Mucosa of rectum (tissue), 2 donors: Measurements from ENCODE around the gene ZNF415.
A peak's percentile ranks its signal among the peaks of the same experiment; 100 is the strongest.

Source experiments
- H3K27ac ChIP-seq, 2 donors: one replicate each; pipeline ENCODE4 v1.7.0; 2013; ENCODE audit warnings: inconsistent platforms in 2 of 2, low read depth in 2 of 2, low read length in 2 of 2
- H3K27me3 ChIP-seq, 2 donors: one replicate each; pipeline ENCODE4 v1.7.0; 2013; ENCODE audit warnings: low read length in 2 of 2; ENCODE audit not compliant: control insufficient read depth in 2 of 2, insufficient read depth in 2 of 2
- H3K36me3 ChIP-seq, 2 donors: one replicate each; pipeline ENCODE4 v1.7.0; 2013; ENCODE audit warnings: low read length in 2 of 2; ENCODE audit not compliant: control insufficient read depth in 2 of 2, insufficient read depth in 2 of 2
- H3K4me1 ChIP-seq, 2 donors: one replicate each; pipeline ENCODE4 v1.7.0; 2013; ENCODE audit warnings: low read length in 2 of 2, mild to moderate bottlenecking in 1 of 2; ENCODE audit not compliant: control insufficient read depth in 2 of 2, insufficient read depth in 2 of 2
- H3K4me3 ChIP-seq, 2 donors: one replicate each; pipeline ENCODE4 v1.7.0; 2013; ENCODE audit warnings: low read length in 2 of 2
- H3K9ac ChIP-seq, 2 donors: one replicate each; pipeline ENCODE4 v1.7.0; 2013; ENCODE audit warnings: low read length in 2 of 2, low read depth in 1 of 2, mild to moderate bottlenecking in 1 of 2
- H3K9me3 ChIP-seq, 2 donors: one replicate each; pipeline ENCODE4 v1.7.0; 2013; ENCODE audit warnings: low read length in 2 of 2; ENCODE audit not compliant: control insufficient read depth in 2 of 2
- donor health status: healthy.
- donor health status: Normal muscosa, but diverticular disease.

Gene ZNF415

DNA sequence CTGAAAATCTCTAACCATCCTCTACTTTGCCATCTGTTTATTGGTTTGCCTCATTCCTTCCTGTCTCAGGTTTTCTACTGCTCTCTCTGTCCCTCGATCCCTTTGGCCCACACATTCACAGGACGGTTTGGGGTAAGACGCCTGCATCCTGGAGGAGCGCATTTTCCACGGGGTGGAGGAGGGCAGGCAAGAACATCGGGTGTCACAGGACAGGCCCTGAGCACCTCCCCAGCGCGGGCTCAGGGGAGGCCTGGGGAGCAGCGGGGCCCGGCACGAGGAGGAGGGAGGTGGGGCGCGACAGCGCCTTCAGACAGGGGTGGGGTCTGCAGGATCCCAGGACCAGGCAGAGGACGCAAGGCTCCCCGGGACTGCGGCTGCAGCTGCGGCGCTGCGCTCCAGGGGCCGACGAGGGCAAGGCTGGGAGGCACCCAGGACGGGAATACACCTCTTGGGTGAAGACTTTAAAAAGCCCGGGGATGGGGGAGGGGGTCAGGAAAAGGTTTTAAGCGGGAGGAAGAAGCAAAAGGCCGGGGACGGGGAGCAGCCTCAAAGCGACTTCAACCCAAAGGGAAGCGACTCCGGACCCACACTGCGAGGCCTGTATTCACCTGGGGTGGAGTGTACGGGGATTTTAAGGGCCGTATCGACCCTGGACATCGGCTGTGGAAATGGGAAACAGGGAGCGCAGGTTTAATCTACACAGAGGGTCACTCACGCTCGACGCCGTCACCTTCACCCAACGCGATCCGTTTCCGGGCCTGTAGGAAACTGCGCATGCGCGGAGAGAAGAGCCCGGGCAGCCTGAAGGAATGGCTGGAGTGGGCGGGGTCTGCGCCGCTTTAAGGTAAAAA, at the start of gene ZNF415:
ZNF415 (minus strand) TSS at position 770 of the 851 bp plus-strand sequence. CDS start 10,234 bp downstream, outside the sequence.
- H3K36me3 ChIP-seq: no peaks in the 10 kb centered on the region
- peaks cover 0 to 4% of the 10 kb centered on the region in 2 donors for H3K4me1 ChIP-seq
- H3K27ac ChIP-seq: peak within 1 kb of the TSS; percentile 29 to 38
- peak within 1 kb of the TSS; percentile 88 to 91 for H3K4me3 ChIP-seq
- peaks cover 3 to 4% of the 10 kb centered on the region in 2 donors for H3K9me3 ChIP-seq
- H3K27me3 ChIP-seq: no peaks in the 10 kb centered on the region
- H3K9ac ChIP-seq: peak within 1 kb of the TSS; percentile 80 to 87

- H3K9me3 ChIP-seq: no peaks in the 10 kb centered on the region
- no peaks in the 10 kb centered on the region for H3K4me1 ChIP-seq
- no peak overlapping the region for H3K4me3 ChIP-seq
- H3K27ac ChIP-seq: no peak overlapping the region
- no peaks in the 10 kb centered on the region for H3K27me3 ChIP-seq
- H3K36me3 ChIP-seq: peaks cover 7 to 13% of the 10 kb centered on the region in 2 donors
- no peak overlapping the region for H3K9ac ChIP-seq
Observed at GRCh38 chr19:53182202-53182601, 49.5 kb upstream of the ZNF415 start.

DNA sequence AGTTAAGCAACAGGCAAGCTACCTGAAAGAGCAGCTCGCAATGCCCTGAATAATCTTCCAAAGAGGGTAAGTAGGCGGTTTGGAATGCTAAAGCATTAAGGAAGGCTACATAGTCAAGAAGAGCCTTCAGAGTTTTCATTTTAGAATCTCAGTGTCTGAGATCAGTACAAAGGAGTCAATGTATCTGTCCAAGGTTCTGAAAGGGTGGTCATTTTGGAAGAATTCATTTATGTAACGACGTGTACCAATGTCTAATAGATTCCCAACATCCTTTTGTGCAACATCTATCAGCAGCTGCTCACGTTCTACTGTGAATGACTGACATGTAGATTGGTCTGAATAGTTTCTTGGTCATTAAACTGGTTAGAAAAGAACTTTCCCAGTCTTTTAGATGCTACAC, 45.3 kb upstream of the ZNF415 start:
- H3K9ac ChIP-seq: no peak overlapping the region
- H3K4me3 ChIP-seq: no peak overlapping the region
- H3K4me1 ChIP-seq: no peaks in the 10 kb centered on the region
- H3K27ac ChIP-seq: no peak overlapping the region
- peaks cover 10 to 13% of the 10 kb centered on the region in 2 donors for H3K36me3 ChIP-seq
- H3K9me3 ChIP-seq: peaks cover 0 to 6% of the 10 kb centered on the region in 2 donors
- no peaks in the 10 kb centered on the region for H3K27me3 ChIP-seq

- no peaks in the 10 kb centered on the region for H3K27me3 ChIP-seq
- H3K4me1 ChIP-seq: no peaks in the 10 kb centered on the region
- H3K9me3 ChIP-seq: peaks cover 4 to 8% of the 10 kb centered on the region in 2 donors
- no peak overlapping the region for H3K27ac ChIP-seq
- no peak overlapping the region for H3K4me3 ChIP-seq
- peaks cover 0 to 5% of the 10 kb centered on the region in 2 donors for H3K36me3 ChIP-seq
- no peak overlapping the region for H3K9ac ChIP-seq
Observed at GRCh38 chr19:53172889-53173288, 40.2 kb upstream of the ZNF415 start.

DNA sequence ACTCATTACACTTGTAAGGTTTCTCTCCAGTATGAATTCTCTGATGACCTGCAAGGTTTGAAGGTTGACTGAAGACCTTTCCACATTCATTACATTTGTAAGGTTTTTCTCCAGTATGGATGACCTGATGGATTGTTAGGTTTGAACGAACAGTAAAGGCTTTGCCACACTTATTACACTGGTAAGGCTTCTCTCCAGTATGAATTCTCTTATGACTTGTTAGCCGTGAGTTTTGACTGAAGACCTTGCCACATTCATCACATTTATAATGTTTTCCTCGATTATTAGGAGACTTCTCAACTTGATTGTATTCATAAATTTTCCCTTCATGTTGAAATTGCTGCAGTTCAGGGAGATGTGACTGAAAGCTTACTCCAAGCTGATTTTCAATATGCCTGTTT, 33.0 kb upstream of the ZNF415 start:
- peaks cover 25% of the 10 kb centered on the region in 2 donors for H3K9me3 ChIP-seq
- H3K4me3 ChIP-seq: peak overlapping the region in 1 of 2 donors; percentile 18
- H3K27me3 ChIP-seq: no peaks in the 10 kb centered on the region

GRCh38 chr19:53161123-53161522, 28.4 kb upstream of the ZNF415 start:
- Histone ChIP-seq H3K36me3 (peaks cover 0 to 10% of the 10 kb centered on the region in 2 donors), H3K9me3 (peaks cover 18 to 22% of the 10 kb centered on the region in 2 donors), H3K27me3 (no peaks in the 10 kb centered on the region), H3K9ac (no peak overlapping the region), H3K27ac (no peak overlapping the region), H3K4me3 (no peak overlapping the region), H3K4me1 (peaks cover 2 to 6% of the 10 kb centered on the region in 2 donors)

More for the DNA sequence above, 33.0 kb upstream of the ZNF415 start:
- Histone ChIP-seq H3K9ac (no peak overlapping the region), H3K4me1 (no peaks in the 10 kb centered on the region), H3K36me3 (peaks cover 0 to 10% of the 10 kb centered on the region in 2 donors), H3K27ac (no peak overlapping the region)

DNA sequence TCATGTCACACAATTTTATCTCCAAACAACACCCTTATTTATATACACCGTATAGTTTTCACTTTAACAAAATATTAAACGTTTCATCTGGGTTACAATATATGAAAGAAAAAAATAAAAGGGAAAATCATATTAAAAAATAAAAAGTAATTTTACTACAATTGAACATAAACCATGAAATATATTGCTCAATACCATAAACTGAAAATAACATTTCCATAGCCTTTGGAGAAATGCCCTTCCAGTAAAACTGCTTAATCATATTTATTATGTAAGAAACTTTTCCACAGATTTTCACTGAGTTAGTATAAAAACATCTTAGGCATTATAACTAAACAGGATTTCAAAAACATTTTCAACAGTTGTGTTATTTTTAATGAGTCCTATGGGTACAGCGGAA, 27.6 kb upstream of the ZNF415 start:
- Histone ChIP-seq H3K4me1 (peaks cover 2 to 6% of the 10 kb centered on the region in 2 donors), H3K9ac (no peak overlapping the region), H3K36me3 (peaks cover 0 to 5% of the 10 kb centered on the region in 2 donors), H3K27me3 (no peaks in the 10 kb centered on the region), H3K4me3 (no peak overlapping the region), H3K9me3 (peaks cover 11 to 14% of the 10 kb centered on the region in 2 donors), H3K27ac (no peak overlapping the region)

GRCh38 chr19:53158119-53158656, 25.5 kb upstream of the ZNF415 start:
- no peak overlapping the region for H3K27ac ChIP-seq
- peaks cover 3 to 10% of the 10 kb centered on the region in 2 donors for H3K36me3 ChIP-seq
- H3K4me3 ChIP-seq: peak overlapping the region; percentile 80 to 82
- no peaks in the 10 kb centered on the region for H3K27me3 ChIP-seq
- peak overlapping the region; percentile 70 to 71 for H3K9ac ChIP-seq
- H3K9me3 ChIP-seq: peaks cover 0 to 1% of the 10 kb centered on the region in 2 donors
- peaks cover 2 to 6% of the 10 kb centered on the region in 2 donors for H3K4me1 ChIP-seq

DNA sequence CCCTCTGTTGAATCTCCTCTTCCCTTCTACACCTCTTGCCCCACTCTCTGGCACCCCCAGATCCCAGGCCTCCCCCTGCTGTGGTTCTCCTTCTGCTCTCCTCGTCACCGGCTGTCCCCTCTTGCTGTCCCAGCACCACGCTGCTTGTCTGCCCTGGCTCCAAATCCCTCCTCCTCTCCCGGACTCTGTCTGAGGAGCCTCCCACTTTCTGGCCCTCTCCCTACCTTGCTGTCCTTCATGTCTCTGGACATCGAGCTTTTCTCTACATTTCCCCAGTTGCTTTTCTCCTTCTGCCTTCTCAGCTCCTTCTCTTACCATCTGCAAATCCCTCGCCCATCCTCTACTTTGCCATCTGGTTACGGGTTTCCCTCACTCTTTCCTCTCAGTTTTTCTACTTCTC, 24.9 kb upstream of the ZNF415 start:
- Histone ChIP-seq H3K4me1 (peaks cover 2 to 6% of the 10 kb centered on the region in 2 donors), H3K9ac (peak overlapping the region in 1 of 2 donors; percentile 71), H3K27ac (no peak overlapping the region), H3K36me3 (peaks cover 3 to 14% of the 10 kb centered on the region in 2 donors), H3K27me3 (no peaks in the 10 kb centered on the region), H3K9me3 (peaks cover 0 to 2% of the 10 kb centered on the region in 2 donors), H3K4me3 (peak overlapping the region; percentile 80 to 82)

- no peak overlapping the region for H3K27ac ChIP-seq
- H3K36me3 ChIP-seq: peaks cover 3 to 14% of the 10 kb centered on the region in 2 donors
- H3K4me1 ChIP-seq: peaks cover 2 to 6% of the 10 kb centered on the region in 2 donors
- H3K4me3 ChIP-seq: no peak overlapping the region
- H3K9ac ChIP-seq: no peak overlapping the region
- H3K9me3 ChIP-seq: peaks cover 0 to 2% of the 10 kb centered on the region in 2 donors
- no peaks in the 10 kb centered on the region for H3K27me3 ChIP-seq
Observed at GRCh38 chr19:53156850-53157249, 24.1 kb upstream of the ZNF415 start.
